GM19025 (cell line): ENCODE results near the gene KCTD15.

Experiments used
- ATAC-seq: cut with Tn5 transposase; IDR thresholded peaks from one replicate; pipeline ENCODE4 v1.9.1; 2021; ENCODE audit warnings: mild to moderate bottlenecking, low read depth, moderate library complexity; ENCODE audit not compliant: unreplicated experiment

KCTD15 gene

DNA sequence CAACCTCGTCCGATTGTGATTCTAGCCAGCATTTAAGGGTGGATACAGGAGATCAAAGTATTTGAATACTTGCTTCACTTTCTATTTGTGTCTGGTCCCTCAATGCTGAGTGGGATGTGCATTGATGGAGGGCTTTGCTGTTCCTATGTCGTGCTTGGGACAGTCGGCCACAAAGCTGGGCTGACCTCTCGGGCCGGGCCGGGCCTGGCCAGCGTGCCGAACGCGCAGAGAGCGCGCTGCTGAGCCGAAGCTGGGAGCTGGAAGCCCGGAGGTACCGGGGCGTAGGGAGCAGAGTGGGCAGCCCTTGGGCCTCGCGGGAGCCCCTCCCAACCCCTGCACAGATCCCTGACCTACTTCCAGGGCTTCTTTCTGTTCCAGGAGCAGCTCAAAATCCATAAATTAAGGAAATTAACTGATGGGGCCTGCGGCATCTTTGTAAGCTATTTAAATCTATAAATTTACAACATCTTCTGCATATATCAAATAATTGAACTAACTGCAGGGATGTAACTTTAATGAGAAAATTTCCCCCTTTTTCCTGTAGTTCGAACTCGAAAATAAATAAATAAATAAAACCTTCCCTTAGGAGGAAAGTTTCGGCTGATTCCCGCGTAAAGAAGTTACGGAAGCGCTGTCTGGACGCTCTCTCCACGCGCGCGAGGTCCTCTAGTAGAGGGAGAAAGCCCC lies 1.8 kb upstream of the KCTD15 start:
- no peak for ATAC-seq

- ATAC-seq: no peak
Observed at GRCh38 chr19:33795370-33796163, 1.1 kb upstream of the KCTD15 start.

- ATAC-seq: no peak
Observed at GRCh38 chr19:33797802-33798671, 1.4 kb downstream of the KCTD15 start.

- no peak for ATAC-seq
Observed at GRCh38 chr19:33798681-33799111, 2.0 kb downstream of the KCTD15 start.

GRCh38 chr19:33799476-33799875 lies 2.8 kb downstream of the KCTD15 start:
- ATAC-seq: no peak

DNA sequence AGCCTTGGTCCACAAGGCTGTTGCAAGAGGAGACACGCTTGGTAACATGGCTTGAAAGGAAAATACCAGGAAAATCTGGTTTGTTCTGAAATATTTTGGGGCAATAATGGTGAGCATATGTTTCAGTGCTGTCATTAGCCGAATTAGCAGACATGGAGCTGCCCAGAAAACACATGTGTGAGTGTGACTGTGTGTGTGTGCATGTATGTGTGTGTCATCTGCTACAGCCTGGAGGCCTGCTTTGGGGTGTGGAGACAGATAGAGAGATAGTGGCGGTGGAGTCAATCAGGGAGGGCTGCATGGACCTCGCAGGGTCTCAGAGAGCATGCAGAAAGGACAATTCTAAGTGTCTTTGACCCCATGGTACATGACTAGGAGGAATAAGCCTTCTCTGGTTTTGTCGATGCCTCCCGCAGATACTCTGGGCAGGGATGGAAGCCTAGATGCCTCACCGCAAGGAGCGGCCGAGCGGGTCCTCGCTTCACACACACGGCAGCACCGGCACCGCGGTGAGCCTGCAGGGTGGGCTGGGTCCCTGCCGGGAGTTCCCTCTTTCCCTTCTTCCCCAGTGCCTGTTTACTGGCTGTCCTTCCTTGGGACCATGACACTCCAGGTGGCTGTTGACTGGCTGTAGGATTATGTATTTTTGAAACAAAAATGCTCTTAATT lies 3.5 kb downstream of the KCTD15 start:
- ATAC-seq: no peak

DNA sequence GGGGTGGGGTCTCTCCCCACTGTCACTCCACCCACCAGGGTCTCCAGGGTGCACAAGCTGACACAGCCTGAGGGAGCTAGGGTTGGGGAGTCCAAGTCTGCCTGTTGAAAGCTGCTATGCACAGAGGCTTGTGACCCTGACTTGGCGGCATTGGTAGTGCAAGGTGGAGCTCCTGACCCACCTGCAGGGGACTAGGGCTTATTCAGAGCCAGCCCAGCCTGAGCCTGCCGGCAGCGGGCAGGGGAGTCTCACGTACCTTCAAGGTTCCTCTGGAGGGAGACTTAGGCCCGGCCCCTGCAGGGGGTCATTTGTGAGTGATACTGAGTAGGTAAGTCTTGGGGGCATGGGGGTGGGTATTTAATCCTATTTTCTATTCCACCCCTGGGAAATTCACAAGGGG lies 4.7 kb downstream of the KCTD15 start:
- no peak for ATAC-seq

DNA sequence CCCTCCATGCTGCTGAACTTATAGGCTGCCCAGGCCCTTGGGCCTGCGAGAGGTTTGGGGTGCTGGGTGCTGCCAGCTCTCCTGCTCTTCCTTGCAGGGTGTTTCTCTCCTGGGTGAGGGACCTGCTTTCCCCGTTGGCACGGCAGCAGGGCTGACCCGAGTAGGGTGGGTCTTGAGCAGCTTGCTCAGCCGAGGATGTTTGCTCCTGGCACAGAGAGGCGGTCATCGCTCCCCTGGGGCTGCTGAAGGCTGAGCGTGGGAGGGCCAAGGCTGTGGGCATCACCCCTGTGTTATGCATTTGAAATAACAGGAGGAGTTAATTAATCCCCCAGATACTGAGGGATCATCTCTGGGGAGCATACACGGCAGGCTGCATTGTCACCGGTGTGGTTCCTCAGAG lies 5.3 kb downstream of the KCTD15 start:
- ATAC-seq: no peak

DNA sequence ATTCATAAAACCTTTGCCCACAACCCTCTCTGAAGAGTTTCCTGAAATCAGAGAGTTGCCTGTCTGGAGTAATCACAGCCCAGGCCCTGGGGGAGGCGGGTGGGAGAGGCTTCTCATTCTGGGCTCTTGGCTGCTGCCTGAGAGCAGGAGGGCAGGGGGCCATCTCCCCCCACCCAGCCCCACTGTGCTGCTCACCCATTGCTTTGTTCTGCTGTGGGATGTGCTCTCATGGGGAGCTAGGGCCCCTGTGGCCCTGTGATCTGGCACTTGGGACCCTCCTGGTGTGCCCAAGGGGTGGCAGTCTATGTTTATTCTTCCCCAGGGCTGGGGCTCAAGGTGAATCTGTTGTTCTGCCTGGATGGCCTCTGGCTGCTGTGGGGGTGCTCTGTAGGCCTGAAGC lies 6.1 kb downstream of the KCTD15 start:
- ATAC-seq: no peak

DNA sequence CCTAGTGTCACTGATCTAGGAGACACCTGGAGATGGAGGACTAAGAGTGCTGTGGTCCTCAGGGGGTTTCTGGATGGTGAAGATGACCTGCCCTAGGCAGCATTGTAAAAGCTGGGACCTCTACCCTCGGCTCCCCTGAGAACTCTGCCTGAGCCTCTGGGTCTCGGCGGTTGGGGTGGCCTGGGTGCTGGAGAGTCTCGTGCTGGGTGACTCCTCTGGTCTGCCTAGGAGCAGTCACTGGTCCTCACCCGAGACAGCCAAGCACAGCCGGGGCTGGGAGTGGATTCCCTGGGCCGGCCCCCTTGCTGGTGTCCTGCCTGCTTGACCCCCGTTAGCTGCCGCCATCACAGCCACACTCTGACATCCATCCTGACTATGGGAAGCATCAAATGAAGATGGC lies 6.7 kb downstream of the KCTD15 start:
- no peak for ATAC-seq

GRCh38 chr19:33804021-33804799 lies 7.5 kb downstream of the KCTD15 start:
- no peak for ATAC-seq

- ATAC-seq: no peak
Observed at GRCh38 chr19:33805313-33805712, 8.6 kb downstream of the KCTD15 start.

- ATAC-seq: no peak
Observed at GRCh38 chr19:33805840-33806433, 9.3 kb downstream of the KCTD15 start.

DNA sequence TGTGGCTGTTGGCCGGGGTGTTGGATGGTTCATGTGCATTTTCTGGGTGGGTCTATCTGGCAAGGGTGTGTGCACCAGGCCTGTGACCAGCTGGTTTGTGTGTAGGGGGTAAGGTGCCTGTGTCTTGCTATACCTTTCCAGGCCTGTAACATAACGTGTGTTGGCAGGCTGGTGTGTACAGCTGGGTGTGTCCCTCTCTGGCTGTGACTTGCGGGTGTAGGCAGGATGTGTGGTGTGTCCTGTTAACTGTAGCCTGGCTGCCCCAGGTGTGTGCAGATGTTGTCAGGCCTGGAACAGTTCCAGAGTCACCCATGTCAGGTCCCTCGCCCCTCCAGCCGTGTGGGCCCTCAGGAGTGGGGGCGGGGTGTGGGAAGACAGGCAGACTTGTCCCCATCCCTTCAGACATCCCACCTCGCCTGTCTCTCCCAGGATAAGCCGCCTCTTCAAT lies 9.8 kb downstream of the KCTD15 start:
- no peak for ATAC-seq

DNA sequence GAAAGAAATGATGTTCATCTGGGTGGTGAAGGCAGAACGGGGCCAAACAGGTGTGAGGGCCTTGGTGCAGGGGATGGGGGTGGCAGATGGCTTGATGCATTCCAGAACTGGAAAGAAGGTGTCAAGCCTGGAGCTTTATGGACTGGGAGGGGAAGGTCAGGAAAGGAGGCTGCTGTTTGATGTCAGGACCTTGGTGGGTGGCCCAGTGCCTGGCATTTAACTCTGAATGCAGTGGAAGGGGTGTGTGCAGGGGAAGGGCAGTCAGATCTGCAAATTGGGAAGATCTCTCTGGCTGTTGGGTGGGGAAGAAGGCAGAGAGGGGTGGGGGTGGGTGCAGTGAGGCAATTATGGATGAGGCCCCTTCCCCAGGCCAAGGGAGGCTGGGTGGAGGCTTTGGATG lies 11.7 kb downstream of the KCTD15 start:
- no peak for ATAC-seq

- no peak for ATAC-seq
Observed at GRCh38 chr19:33809960-33810359, 13.3 kb downstream of the KCTD15 start.

DNA sequence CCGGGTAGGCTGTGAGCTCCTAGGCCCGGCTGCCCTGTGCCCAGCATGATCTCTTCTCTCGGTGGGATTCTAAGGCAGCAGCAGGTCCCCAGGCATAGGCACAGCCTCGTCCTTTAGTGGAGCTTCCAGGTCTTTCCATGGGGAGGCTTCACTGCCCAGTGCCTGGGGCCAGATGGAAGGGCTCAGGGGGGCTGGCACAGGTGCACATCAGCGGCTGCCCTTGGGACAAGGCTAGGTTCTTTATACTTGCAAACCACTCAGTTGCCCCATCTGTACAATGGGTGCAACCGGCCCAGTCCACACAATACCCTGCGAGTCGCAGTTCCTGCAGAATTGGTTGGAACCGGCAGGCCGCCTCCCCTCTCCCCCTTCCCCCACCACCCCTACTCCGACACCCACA lies 14.2 kb downstream of the KCTD15 start:
- ATAC-seq: no peak

DNA sequence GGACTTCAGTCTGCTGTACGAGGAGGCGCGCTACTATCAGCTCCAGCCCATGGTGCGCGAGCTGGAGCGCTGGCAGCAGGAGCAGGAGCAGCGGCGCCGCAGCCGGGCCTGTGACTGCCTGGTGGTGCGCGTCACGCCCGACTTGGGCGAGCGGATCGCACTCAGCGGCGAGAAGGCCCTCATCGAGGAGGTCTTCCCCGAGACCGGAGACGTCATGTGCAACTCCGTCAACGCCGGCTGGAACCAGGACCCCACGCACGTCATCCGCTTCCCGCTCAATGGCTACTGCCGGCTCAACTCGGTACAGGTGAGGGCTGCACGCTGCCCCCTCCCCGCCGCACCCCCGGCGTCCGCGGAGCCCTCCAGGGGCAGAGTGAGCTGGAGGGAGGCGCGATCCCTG lies 14.6 kb downstream of the KCTD15 start:
- no peak for ATAC-seq

GRCh38 chr19:33811736-33812387 lies 15.2 kb downstream of the KCTD15 start:
- ATAC-seq: no peak
